Fibroblast of mammary gland (primary cell): Measurements from ENCODE around the gene LNX2.

ENCODE experiments used
- DNase-seq: peaks from one replicate; pipeline ENCODE4 v3.0.0-alpha.2; 2010; ENCODE audit warnings: low read depth
- H3K4me3 ChIP-seq: 2 replicates; pipeline ENCODE4 v1.5.1; 2011; ENCODE audit warnings: low read depth, mild to moderate bottlenecking, low read length, moderate library complexity; ENCODE audit not compliant: control insufficient read depth
- TF ChIP-seq, protein P1 (sequence below): conservative IDR thresholded peaks from 2 replicates; pipeline ENCODE4 v1.5.1; 2011; ENCODE audit warnings: low read depth, low read length, inconsistent platforms; ENCODE audit not compliant: control insufficient read depth, insufficient read depth

The LNX2 gene

DNA sequence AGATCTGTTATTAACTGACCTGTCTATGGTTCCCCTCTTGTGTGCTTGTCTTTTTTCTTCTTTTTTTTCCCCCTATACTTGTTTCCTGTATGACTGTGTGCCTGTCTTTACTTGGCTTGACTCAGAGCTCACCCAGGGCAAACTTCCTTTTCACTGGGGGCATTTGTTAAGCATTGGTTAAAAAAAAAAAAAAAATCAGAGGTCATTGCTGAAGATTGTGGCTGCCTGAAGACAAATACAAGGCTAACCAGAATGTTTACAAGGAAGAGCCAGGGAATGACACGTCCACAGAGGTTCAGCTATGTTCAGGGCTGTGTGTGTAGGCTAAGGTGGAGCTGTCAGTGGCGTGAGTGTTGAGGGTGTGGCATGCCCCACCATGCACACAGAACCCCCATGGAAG, 47.1 kb downstream of the LNX2 start:
- DNase-seq = peak; percentile 42
- TF ChIP-seq, protein P1, sequence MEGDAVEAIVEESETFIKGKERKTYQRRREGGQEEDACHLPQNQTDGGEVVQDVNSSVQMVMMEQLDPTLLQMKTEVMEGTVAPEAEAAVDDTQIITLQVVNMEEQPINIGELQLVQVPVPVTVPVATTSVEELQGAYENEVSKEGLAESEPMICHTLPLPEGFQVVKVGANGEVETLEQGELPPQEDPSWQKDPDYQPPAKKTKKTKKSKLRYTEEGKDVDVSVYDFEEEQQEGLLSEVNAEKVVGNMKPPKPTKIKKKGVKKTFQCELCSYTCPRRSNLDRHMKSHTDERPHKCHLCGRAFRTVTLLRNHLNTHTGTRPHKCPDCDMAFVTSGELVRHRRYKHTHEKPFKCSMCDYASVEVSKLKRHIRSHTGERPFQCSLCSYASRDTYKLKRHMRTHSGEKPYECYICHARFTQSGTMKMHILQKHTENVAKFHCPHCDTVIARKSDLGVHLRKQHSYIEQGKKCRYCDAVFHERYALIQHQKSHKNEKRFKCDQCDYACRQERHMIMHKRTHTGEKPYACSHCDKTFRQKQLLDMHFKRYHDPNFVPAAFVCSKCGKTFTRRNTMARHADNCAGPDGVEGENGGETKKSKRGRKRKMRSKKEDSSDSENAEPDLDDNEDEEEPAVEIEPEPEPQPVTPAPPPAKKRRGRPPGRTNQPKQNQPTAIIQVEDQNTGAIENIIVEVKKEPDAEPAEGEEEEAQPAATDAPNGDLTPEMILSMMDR = no peak

DNA sequence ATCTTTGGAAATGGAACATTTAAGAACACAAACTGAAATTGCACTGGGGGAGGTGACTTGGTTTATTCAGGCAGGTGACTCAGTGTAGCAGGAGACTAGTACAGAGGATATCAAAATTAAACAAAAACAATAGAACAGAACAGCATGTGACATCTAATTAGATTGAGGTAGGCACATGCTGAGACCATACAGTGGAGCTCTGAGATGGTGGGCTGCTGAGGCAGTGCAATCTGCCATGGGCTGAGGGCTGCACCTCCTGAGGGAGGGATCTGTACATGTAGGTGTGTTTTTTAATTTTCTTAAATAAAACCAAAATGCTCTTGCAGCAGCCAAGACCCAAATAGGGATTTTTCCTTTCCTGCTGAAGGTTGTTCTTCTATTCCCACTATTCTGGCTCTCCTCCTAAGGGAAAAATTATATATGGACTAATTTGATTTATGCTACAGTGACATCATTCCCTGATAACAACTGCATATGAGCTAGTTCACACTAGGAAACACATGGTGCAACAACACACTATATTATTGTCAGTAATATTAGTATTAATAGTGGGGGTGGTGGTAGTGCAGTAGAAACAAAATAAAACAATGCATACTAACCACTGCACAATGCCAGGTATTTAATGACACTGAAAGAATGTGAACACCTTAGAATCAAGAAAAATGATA, 48.0 kb downstream of the LNX2 start:
- TF ChIP-seq, protein P1 = no peak
- DNase-seq = no peak
- H3K4me3 ChIP-seq = no peak overlapping the region

More for the DNA sequence above, 47.1 kb downstream of the LNX2 start:
- no peak overlapping the region for H3K4me3 ChIP-seq

DNA sequence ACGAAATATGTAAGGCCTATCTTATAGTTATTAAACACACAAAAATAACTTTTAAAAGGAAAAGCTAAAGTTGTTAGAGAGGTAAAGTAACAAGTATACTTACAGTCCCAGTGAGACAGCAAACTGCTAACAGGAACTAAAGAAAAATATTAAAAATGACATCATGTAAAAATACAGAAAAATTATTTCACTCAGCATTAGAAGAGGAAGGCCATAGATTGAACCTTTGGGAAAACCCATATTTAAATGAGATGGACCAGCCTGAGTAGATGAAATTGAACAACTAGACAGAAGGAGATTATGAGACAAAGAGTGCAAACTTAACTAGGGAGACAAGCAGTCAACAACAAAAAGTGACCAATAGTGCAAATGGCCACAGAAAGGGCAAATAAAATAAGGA, 49.4 kb downstream of the LNX2 start:
- no peak overlapping the region for H3K4me3 ChIP-seq
- DNase-seq = no peak
- TF ChIP-seq, protein P1 = no peak

DNA sequence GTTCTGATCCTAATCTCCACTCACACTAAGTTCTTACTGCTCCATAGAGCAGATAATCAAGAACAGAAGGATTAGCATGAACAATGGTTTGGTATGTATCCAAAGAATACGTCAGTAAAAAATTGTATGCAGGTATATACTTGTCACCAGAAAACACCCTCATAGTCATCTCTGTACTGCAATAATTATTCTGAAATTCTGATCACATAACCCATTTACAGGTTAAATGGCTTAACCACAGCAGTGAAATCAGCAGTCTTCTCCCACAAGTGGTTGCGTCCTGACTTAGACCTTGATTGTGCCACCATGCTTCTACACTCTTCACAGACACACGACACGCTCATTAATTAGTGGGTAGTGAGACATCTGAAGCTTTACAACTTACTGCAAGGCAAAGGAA, 50.9 kb downstream of the LNX2 start:
- TF ChIP-seq, protein P1 = no peak
- no peak overlapping the region for H3K4me3 ChIP-seq
- no peak for DNase-seq

DNA sequence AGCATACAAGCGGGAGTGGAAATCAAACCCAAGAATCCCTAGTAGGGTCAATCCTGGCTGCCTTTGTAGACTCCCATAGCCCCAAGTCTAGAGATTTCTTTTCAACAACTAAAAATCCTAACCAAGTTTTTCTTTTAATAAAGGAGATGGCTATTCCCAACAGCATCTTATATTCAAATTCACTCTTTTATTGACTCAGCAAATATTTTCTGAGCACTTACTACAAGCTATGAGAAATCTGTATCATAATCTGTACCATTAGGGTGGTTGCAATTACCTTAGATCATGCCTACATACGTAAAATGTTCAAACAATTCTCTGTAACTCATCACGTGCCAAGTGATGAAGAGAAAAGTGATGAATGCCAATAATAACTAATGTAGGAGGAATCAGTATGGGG, 54.5 kb downstream of the LNX2 start:
- TF ChIP-seq, protein P1 = no peak
- H3K4me3 ChIP-seq = no peak overlapping the region
- no peak for DNase-seq

DNA sequence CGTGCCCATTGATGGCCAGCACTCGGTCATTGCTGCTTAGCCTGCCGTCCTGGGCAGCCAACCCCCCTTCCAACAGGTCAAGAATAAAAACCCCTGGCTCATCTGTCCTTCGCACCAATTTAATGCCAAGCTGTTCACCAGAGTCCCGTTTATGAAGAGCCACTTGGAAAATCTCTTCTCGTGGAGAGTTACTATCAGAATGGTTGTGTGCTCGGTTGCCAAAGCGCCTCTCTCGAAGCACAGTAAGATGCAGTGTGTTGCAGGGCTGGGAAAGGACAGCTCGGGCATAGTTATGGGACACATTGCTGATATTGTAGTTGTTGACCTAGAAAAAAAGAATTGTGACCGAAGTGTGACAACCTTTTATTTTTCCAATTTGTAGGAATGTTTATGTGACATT, 57.9 kb downstream of the LNX2 start:
- TF ChIP-seq, protein P1 = no peak
- H3K4me3 ChIP-seq = no peak overlapping the region
- no peak for DNase-seq

DNA sequence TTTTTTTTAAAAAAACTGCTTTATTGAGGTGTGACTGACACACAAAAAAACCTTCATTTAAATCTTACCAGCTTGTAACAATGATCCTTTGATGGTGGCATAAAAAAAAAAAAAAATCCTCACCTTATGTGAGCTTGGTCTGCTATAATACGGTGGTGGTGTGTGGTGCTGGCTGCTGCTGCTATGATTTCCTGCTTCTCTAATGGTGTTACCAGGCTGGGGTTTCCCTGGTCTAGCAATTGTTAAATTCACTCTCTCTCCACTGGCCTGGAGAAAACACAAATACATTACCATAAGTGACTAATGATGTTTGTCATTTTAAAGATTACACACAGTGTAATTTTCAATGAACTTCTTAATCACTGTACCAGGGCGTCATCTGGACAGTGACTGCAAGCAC, 60.6 kb downstream of the LNX2 start:
- TF ChIP-seq, protein P1 = no peak
- no peak for DNase-seq
- H3K4me3 ChIP-seq = no peak overlapping the region
